Muscle of leg (tissue), 11 donors: ENCODE data around the gene CLN6. TPM values are rescaled to one million over a fixed set of nuclear protein-coding genes. Genes with fewer than 3 reads are reported as not detected.

ENCODE experiments used
- DNase-seq: peaks from one replicate; pipeline ENCODE4 v3.0.0; 2013
- H3K27ac ChIP-seq: one replicate; pipeline ENCODE4 v1.5.1; 2013; ENCODE audit warnings: mild to moderate bottlenecking, low read length, control low read depth
- H3K27me3 ChIP-seq: one replicate; pipeline ENCODE4 v1.6.1; 2013; ENCODE audit warnings: low read length; ENCODE audit not compliant: control insufficient read depth, insufficient read depth
- H3K36me3 ChIP-seq: one replicate; pipeline ENCODE4 v1.6.1; 2013; ENCODE audit warnings: low read length; ENCODE audit not compliant: control insufficient read depth, insufficient read depth
- H3K4me1 ChIP-seq: one replicate; pipeline ENCODE4 v1.6.1; 2013; ENCODE audit warnings: low read length; ENCODE audit not compliant: control insufficient read depth, insufficient read depth
- H3K4me3 ChIP-seq: one replicate; pipeline ENCODE4 v1.5.1; 2013; ENCODE audit warnings: low read length, control low read depth
- H3K9me3 ChIP-seq: replicated peaks from 2 replicates; pipeline ENCODE4 v1.6.1; 2013; ENCODE audit warnings: low read depth, low read length; ENCODE audit not compliant: control insufficient read depth
- WGBS: methylation state at CpG from one replicate; pipeline ENCODE4 v1.1.5; 2013; ENCODE audit warnings: missing lambda C conversion rate; ENCODE audit not compliant: insufficient coverage; 5-methylcytosine and 5-hydroxymethylcytosine counted together
- polyA plus RNA-seq, 8 donors: library from polyadenylated mRNA; unstranded; fragments of 120-200 nt; gene quantifications; one replicate each; pipeline versions ENCODE4 v1.2.1 to v1.2.3, GENCODE V29; 2013; ENCODE audit warnings: inconsistent platforms in 1 of 8, low replicate concordance in 1 of 8; ENCODE audit not compliant: insufficient read length in 8 of 8, insufficient read depth in 1 of 8
- total RNA-seq: library from RNA; stranded (reverse); fragments of 120-200 nt; gene quantifications from one replicate; pipeline ENCODE4 v1.2.4, GENCODE V29; 2013

The CLN6 gene
- total and polyA plus RNA-seq, 9 donors: 8.2 to 22.0 (median 16.5) TPM

DNA sequence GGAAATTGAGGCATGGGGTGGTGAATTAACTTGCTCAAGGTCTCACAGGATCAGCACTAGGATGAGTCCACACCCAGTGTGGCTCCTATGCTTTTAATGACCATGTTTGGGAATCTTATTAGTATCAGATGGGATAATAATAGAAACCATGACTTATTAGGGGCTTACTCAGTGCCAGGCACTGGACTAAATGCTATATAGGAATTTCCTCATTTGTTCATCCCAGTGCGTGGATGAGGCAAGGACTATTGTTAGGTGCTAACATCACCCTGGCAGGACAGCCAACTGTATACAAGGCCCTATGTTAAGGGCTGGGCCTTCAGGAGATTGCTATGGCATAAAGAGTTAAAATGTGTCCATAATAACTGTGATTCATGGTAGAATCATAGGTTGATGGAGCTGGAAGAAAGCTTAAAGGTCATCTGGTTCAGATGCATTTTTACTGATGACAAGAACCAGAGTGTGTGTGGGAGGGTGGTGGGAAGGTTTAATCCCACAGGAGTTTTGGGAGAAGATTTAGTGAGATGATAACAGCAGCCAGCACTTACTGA is 43.3 kb upstream of the CLN6 start:
- no peak for DNase-seq

DNA sequence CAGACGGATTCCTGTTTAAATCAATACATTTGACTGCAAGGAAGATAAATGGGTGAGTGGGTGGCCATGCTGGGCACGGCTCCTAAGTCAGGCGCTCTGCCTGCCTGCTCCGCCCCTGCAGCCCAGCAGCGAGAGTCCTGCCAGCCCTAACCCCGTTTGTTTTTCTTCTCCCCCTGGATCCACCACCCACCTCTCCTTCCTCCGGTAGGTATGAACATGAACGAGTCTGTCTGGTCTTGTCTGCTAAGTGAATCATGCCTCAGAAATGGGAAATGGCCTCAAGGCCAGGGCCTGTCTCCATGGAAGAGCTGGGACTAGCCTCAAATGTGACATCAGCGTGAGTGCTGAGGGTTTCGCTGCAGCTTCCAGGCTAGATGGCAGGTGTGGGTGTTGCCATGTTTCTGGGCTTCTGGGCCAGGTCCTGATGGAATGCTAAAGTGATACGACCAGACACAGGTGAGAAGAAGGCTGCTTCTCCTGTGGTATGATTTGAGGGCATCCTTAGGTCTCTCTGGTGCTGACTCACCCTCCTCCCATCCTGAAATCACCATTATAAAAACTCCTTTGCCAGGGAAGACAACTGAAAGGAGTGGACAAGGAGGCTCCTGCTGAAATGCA is 42.4 kb upstream of the CLN6 start:
- 58% methylated on average over 2 of the region's 11 CpGs for WGBS
- peaks cover 8% of the 10 kb centered on the region for H3K4me1 ChIP-seq
- no peaks in the 10 kb centered on the region for H3K9me3 ChIP-seq
- no peaks in the 10 kb centered on the region for H3K36me3 ChIP-seq
- no peak overlapping the region for H3K27ac ChIP-seq
- H3K27me3 ChIP-seq: no peaks in the 10 kb centered on the region
- peak; percentile 30 for DNase-seq
- no peak overlapping the region for H3K4me3 ChIP-seq

More for the DNA sequence above, 43.3 kb upstream of the CLN6 start:
- no peak overlapping the region for H3K4me3 ChIP-seq
- WGBS: no CpG with 5 or more reads among the region's 1 CpG
- H3K9me3 ChIP-seq: no peaks in the 10 kb centered on the region
- H3K27me3 ChIP-seq: no peaks in the 10 kb centered on the region
- H3K4me1 ChIP-seq: peaks cover 9% of the 10 kb centered on the region
- no peaks in the 10 kb centered on the region for H3K36me3 ChIP-seq
- no peak overlapping the region for H3K27ac ChIP-seq

DNA sequence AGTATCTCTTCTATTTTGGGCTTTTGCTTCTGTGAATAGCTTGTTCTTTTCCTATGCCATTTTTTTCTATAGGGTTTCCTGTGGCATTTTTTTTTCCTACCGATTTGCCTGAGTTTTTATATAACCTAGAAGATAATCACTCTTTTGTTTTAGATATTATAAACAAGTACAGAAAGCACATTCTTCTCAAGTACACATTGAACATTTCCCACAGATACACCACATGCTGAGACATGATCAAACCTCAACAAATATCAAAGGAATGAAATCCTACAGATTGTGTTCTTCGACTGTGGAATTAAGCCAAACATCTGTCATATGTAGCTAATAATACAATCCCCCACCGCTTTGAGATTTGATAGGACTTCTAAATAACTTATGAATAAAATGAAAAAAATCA is 38.9 kb upstream of the CLN6 start:
- no peaks in the 10 kb centered on the region for H3K36me3 ChIP-seq
- no peaks in the 10 kb centered on the region for H3K4me1 ChIP-seq
- H3K27me3 ChIP-seq: peaks cover 3% of the 10 kb centered on the region
- WGBS: no CpG with 5 or more reads among the region's 3 CpGs
- H3K9me3 ChIP-seq: no peaks in the 10 kb centered on the region
- DNase-seq: no peak
- H3K4me3 ChIP-seq: no peak overlapping the region
- no peak overlapping the region for H3K27ac ChIP-seq

DNA sequence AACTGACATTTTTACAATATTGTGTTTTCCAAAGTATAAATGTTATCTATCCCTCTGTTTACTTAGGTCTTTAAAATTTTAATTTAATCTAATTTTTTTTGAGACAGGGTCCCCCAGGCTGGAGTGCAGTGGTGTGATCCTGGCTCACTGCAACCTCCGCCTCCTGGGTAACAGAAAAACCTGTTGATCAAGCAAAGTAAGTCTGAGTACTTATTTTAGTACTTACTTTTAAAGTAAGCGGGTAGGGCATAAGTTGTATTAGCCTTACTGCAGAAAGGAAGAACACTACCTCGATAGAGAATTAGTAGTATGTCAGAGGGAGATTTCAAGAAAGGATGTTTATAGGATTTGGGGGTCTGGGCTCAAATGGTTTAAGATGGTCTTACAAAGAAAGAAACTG is 36.1 kb upstream of the CLN6 start:
- DNase-seq: no peak
- H3K4me1 ChIP-seq: no peaks in the 10 kb centered on the region
- no peaks in the 10 kb centered on the region for H3K36me3 ChIP-seq
- H3K9me3 ChIP-seq: no peaks in the 10 kb centered on the region
- H3K4me3 ChIP-seq: no peak overlapping the region
- no peak overlapping the region for H3K27ac ChIP-seq
- H3K27me3 ChIP-seq: peaks cover 3% of the 10 kb centered on the region
- WGBS: 100% methylated on average over 2 of the region's 3 CpGs

DNA sequence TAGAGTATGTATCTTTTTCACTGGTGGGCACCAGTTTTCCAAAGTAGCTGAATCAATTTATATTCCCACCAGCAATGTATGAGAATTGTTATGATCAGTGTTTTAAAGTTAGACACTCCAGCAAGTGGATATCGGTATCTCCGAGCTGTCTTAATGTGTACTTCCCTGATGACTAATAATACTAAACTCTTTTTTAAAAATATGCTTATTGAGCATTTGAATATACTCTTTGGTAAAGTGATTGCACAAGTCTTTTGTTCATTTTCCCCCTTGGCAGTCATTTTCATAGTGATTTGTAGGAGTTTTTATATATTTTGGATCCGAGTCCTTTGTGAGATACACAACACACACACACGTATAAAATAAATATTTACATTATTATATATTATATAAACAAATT is 35.6 kb upstream of the CLN6 start:
- Histone ChIP-seq H3K27me3 (peaks cover 3% of the 10 kb centered on the region), H3K27ac (no peak overlapping the region), H3K4me1 (no peaks in the 10 kb centered on the region), H3K36me3 (no peaks in the 10 kb centered on the region), H3K9me3 (no peaks in the 10 kb centered on the region), H3K4me3 (no peak overlapping the region)
- no CpG with 5 or more reads among the region's 4 CpGs for WGBS
- DNase-seq: no peak

DNA sequence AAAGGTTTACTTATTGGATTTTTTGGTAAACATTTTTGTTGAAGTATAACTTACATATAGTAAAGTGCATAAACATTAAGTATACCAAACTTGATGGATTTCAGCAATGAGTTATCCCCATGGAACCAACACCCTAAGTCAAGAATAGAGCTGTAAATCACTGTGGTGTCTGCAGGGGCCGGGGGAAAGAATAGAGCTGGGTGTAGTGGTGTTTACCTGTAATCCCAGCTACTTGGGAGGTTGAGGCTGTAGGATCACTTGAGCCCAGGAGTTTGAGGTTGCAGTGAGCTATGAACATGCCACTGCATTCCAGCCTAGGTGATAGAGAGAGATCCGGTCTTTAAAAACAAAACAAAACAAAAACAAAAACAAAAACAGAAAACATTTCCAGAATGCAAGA is 34.8 kb upstream of the CLN6 start:
- H3K9me3 ChIP-seq: no peaks in the 10 kb centered on the region
- no peak for DNase-seq
- no peak overlapping the region for H3K4me3 ChIP-seq
- H3K36me3 ChIP-seq: no peaks in the 10 kb centered on the region
- H3K27ac ChIP-seq: no peak overlapping the region
- H3K4me1 ChIP-seq: no peaks in the 10 kb centered on the region
- WGBS: no CpG with 5 or more reads among the region's 2 CpGs
- peaks cover 3% of the 10 kb centered on the region for H3K27me3 ChIP-seq

DNA sequence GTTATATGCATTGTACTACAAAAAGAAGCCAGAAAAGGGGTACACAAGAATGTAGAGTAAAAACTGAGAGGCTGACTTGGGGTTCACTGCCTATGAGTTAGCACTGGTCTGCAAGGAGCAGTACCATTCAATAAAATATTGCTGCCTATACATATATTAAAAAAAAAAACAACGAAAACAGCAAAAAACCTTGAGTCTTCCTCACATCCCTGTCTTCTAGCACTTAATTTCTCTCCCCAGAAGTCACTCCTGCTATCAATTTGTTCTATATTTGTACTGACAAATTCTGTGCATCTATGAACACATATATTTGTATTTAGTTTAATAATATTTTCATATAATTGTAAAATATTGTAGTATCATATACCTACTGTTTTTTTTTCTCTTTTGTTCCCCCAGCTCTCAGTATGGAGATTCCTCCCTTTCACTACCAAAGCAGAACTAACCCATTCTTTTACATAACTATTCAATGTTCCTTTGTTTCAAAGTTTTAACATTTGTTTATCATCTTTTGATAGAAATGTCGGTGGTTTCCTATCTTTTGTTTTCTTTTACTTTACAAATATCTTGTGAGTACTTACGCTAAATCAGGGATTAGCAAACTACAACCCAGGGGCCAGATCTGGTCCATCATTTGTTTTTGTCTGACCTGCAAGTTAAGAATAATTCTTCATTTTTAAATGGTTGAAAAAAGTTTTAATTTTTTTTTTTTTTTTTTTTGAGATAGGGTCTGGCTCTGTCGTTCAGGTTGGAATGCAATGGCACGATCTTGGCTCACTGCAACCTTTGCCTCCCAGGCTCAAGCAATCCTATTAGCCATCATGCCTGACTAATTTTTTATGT is 33.2 kb upstream of the CLN6 start:
- no peak for DNase-seq
- Histone ChIP-seq H3K4me3 (no peak overlapping the region), H3K36me3 (no peaks in the 10 kb centered on the region), H3K9me3 (no peaks in the 10 kb centered on the region), H3K27me3 (peaks cover 3% of the 10 kb centered on the region), H3K4me1 (no peaks in the 10 kb centered on the region), H3K27ac (no peak overlapping the region)
- no CpG with 5 or more reads among the region's 5 CpGs for WGBS

DNA sequence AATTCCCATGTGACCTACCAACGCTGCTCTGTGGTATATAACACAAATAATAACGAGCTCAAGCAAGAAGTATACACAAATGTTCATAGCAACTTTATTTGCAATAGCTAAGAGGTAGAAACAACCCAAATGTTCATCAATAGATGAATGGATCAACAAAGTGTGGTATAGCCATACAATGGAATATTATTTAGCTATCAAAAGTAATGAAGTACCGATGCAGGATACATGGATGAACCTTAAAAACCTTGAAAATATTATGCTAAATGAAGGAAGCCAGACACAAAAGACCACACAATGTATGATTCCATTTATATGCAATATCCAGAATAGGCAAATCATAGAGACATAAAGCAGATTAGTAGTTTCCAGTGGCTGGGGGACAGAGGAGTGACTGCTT is 32.5 kb upstream of the CLN6 start:
- no peaks in the 10 kb centered on the region for H3K36me3 ChIP-seq
- no peak overlapping the region for H3K27ac ChIP-seq
- no peak overlapping the region for H3K4me3 ChIP-seq
- no CpG with 5 or more reads among the region's 3 CpGs for WGBS
- peaks cover 2% of the 10 kb centered on the region for H3K4me1 ChIP-seq
- no peak for DNase-seq
- H3K27me3 ChIP-seq: peaks cover 3% of the 10 kb centered on the region
- no peaks in the 10 kb centered on the region for H3K9me3 ChIP-seq

DNA sequence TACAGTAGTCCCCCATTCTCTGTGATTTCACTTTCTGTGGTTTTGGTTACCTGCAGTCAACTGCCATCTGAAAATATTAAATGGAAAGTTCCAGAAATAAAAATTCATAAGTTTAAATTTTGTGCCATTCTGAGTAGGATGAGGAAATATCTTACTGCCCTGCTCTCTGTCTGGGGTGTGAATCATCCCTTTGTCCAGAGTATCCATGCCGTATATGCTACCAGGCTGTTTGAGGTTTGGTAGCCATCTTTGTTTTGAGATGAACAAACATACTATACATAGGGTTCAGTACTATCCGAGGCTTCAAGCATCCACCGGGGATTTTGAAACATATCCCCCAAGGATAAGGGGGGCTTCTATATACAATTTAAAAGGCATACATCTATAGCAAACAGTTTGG is 31.7 kb upstream of the CLN6 start:
- no CpG with 5 or more reads among the region's 3 CpGs for WGBS
- no peaks in the 10 kb centered on the region for H3K36me3 ChIP-seq
- H3K4me1 ChIP-seq: peaks cover 6% of the 10 kb centered on the region
- no peak for DNase-seq
- H3K27me3 ChIP-seq: peaks cover 3% of the 10 kb centered on the region
- H3K9me3 ChIP-seq: no peaks in the 10 kb centered on the region
- no peak overlapping the region for H3K27ac ChIP-seq
- no peak overlapping the region for H3K4me3 ChIP-seq

DNA sequence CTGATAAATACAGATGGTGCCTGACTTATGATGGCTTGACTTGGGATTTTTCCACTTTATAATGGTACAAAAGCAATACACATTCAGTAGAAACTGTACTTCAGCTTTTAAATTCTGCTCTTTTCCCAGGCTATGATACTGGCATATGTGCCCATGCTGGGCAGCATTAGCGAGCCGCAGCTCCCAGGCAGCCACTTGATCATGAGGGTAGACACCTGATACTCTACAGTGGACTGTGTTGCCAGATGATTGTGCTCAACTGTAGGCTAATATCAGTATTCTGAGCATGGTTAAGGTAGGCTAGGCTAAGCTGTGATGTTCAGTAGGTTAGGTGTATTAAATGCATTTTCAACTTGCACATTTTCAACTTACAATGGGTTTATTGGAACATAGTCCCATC is 30.4 kb upstream of the CLN6 start:
- Histone ChIP-seq H3K27me3 (peaks cover 3% of the 10 kb centered on the region), H3K9me3 (no peaks in the 10 kb centered on the region), H3K36me3 (no peaks in the 10 kb centered on the region), H3K4me1 (peaks cover 6% of the 10 kb centered on the region), H3K27ac (no peak overlapping the region), H3K4me3 (no peak overlapping the region)
- no CpG with 5 or more reads among the region's 2 CpGs for WGBS
- no peak for DNase-seq
